Peyer's patch (tissue), 4 donors: ENCODE data around the gene TPM4. TPM values are rescaled to one million over a fixed set of nuclear protein-coding genes. Genes with fewer than 3 reads are reported as not detected.
A peak's percentile ranks its signal among the peaks of the same experiment; 100 is the strongest.
"Not testable (repeated sequence)": the region's sequence is repeated elsewhere in the genome, so short reads cannot be mapped to it uniquely, and the experiment has no call there.

Source experiments
- DNase-seq, 3 donors: peaks; one replicate each; pipeline ENCODE4 v3.0.0-alpha.2; 2017 to 2019
- H3K27ac ChIP-seq, 4 donors: fragments of 200-600 bp; sonication (generic); one replicate each; pipeline ENCODE4 v1.5.1; 2016 to 2019
- H3K27me3 ChIP-seq, 2 donors: fragments of 200-600 bp; sonication (generic); one replicate each; pipeline ENCODE4 v1.5.1; 2019
- H3K36me3 ChIP-seq, 3 donors: fragments of 200-600 bp; sonication (generic); one replicate each; pipeline ENCODE4 v1.5.1; 2016 to 2019
- H3K4me1 ChIP-seq, 4 donors: fragments of 200-600 bp; sonication (generic); one replicate each; pipeline ENCODE4 v1.5.1; 2016 to 2019
- H3K4me3 ChIP-seq, 4 donors: fragments of 200-600 bp; sonication (generic); 1 replicate in 3 of 4; 2 replicates in 1 of 4; pipeline ENCODE4 v1.5.1; 2016 to 2019; ENCODE audit warnings: mild to moderate bottlenecking in 1 of 4
- H3K9me3 ChIP-seq, 4 donors: fragments of 200-600 bp; sonication (generic); one replicate each; pipeline ENCODE4 v1.5.1; 2016 to 2019; ENCODE audit warnings: mild to moderate bottlenecking in 1 of 4
- POLR2A ChIP-seq, 2 donors: fragments of 450-650 bp; IDR thresholded peaks; one replicate each; pipeline ENCODE4 v1.5.1; 2017; ENCODE audit warnings: antibody characterized with exemption in 2 of 2, mild to moderate bottlenecking in 2 of 2, moderate library complexity in 2 of 2
- total RNA-seq, 4 donors: library from RNA; depleted of rRNA; stranded (reverse); fragments of >200 nt; gene quantifications; one replicate each; pipeline ENCODE4 v1.1.0, GENCODE V29; 2016
- TF ChIP-seq, protein P1 (sequence below), 6 experiments: fragments of 450-650 bp in 4 of 6; fragments of 200-600 bp in 2 of 6; sonication (generic) in 1 of 6; IDR thresholded peaks; one replicate each; pipeline ENCODE4 v1.5.1; 2017 to 2019; ENCODE audit warnings: antibody characterized with exemption in 6 of 6, mild to moderate bottlenecking in 3 of 6, moderate library complexity in 1 of 6

TPM4 gene
- total RNA-seq, 4 donors from 2014 or later: 125 to 423 (median 139) TPM

DNA sequence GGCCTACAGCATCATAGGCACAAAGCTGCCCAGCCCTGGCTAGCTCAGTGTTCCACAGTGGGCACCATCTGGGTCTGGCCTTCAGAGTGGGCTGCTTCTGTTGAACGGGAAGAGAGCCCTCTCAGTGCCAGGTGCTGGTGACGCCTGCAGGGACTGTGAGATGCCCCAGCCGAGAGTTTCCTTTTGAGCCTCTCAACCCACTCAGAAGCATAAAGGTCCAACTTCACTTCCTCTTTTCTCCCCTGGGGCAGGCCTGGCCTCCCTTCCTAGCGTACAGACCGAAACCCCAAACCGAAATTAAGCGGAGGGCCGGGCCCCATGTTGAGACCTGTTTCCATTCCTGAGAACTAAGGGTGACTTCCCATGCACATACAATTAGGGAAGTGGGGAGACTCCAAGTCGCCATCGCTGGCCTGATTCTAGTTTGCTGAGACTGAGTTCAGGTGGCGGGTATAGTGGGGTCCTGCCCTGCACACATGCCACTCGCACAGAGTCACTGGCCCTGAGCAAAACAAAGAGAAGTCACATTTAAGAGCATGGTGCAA is 42.3 kb downstream of the TPM4 start:
- peak in 2 of 3 donors; percentile 85 to 89 for DNase-seq

DNA sequence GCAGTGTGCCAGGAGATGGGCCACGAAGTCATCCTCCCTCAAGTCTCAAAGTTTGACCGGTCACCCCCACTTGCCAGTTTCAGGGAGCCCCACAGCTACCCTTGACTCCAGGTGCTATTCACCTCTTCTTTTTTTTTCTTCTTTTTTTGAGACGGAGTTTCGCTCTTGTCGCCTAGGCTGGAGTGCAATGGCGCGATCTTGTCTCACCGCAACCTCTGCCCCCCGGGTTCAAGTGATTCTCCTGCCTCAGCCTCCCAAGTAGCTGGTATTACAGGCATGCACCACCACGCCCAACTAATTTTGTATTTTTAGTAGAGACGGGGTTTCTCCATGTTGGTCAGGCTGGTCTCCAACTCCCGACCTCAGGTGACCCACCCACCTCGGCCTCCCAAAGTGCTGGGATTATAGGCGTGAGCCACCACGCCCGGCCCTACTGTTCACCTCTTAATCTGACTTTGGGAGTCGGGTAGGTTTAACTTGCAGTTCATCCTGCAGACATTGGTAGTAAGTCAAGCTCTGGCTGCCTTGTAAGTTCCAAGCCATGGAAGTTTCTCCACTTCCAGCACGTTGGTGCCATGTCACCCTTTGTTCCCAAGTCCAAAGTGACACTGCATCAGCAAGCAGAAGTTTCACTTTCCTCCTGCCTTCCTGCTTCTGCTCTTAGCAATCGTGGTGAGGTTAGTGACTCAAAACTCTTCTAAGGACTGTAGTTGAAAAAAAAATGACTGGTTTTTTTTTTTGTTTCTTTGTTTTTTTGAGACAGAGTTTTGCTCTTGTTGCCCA is 43.0 kb downstream of the TPM4 start:
- DNase-seq: peak in 2 of 3 donors; percentile 53 to 83
- Histone ChIP-seq H3K27ac (peak overlapping the region; percentile 75 to 86 (median 82)), H3K4me1 (peaks cover 11 to 54% (median 28%) of the 10 kb centered on the region in 4 donors), H3K36me3 (peaks cover 0 to 67% (median 0%) of the 10 kb centered on the region in 3 donors), H3K4me3 (peak overlapping the region in 1 of 4 donors; percentile 2)
- H3K27me3 ChIP-seq, H3K9me3 ChIP-seq: not testable (repeated sequence)
- TF ChIP-seq POLR2A (IDR thresholded peaks at IDR 0.05): peak in 1 of 2 donors; percentile 14

More for the DNA sequence above, 42.3 kb downstream of the TPM4 start:
- peaks cover 0 to 60% (median 0%) of the 10 kb centered on the region in 3 donors for H3K36me3 ChIP-seq
- peak overlapping the region in 1 of 4 donors; percentile 2 for H3K4me3 ChIP-seq
- H3K9me3 ChIP-seq: no peaks in the 10 kb centered on the region
- H3K27me3 ChIP-seq: no peaks in the 10 kb centered on the region
- no peak for TF ChIP-seq POLR2A (IDR thresholded peaks at IDR 0.05)
- TF ChIP-seq, protein P1, sequence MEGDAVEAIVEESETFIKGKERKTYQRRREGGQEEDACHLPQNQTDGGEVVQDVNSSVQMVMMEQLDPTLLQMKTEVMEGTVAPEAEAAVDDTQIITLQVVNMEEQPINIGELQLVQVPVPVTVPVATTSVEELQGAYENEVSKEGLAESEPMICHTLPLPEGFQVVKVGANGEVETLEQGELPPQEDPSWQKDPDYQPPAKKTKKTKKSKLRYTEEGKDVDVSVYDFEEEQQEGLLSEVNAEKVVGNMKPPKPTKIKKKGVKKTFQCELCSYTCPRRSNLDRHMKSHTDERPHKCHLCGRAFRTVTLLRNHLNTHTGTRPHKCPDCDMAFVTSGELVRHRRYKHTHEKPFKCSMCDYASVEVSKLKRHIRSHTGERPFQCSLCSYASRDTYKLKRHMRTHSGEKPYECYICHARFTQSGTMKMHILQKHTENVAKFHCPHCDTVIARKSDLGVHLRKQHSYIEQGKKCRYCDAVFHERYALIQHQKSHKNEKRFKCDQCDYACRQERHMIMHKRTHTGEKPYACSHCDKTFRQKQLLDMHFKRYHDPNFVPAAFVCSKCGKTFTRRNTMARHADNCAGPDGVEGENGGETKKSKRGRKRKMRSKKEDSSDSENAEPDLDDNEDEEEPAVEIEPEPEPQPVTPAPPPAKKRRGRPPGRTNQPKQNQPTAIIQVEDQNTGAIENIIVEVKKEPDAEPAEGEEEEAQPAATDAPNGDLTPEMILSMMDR (IDR thresholded peaks at IDR 0.05): no peak
- H3K4me1 ChIP-seq: peaks cover 11 to 61% (median 28%) of the 10 kb centered on the region in 4 donors
- peak overlapping the region; percentile 75 to 86 (median 82) for H3K27ac ChIP-seq

DNA sequence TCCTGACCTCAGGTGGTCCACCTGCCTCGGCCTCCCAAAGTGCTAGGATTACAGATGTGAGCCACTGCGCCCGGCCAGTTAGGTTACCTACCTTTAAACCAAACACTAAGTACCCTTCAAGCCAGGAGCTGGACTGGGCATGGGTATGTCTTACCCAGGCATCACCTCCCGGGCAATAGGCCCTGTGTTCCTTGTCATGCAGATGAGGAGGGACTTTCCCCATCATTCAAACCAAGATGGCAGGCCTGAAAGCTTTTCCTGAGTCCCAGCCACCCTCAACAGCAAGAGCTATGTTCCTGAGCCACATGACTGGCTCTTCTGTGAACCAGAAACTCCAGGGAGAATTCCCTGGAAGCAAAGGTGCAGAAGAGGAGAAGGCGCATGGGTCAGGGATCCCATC is 44.8 kb downstream of the TPM4 start:
- Histone ChIP-seq H3K27ac (peak overlapping the region in 2 of 4 donors; percentile 19 to 86), H3K27me3 (no peaks in the 10 kb centered on the region), H3K4me1 (peaks cover 8 to 46% (median 21%) of the 10 kb centered on the region in 4 donors), H3K36me3 (peaks cover 0 to 83% (median 0%) of the 10 kb centered on the region in 3 donors), H3K9me3 (no peaks in the 10 kb centered on the region), H3K4me3 (no peak overlapping the region)
- no peak for DNase-seq
- no peak for TF ChIP-seq POLR2A (IDR thresholded peaks at IDR 0.05)
- TF ChIP-seq, protein P1 (IDR thresholded peaks at IDR 0.05): no peak

DNA sequence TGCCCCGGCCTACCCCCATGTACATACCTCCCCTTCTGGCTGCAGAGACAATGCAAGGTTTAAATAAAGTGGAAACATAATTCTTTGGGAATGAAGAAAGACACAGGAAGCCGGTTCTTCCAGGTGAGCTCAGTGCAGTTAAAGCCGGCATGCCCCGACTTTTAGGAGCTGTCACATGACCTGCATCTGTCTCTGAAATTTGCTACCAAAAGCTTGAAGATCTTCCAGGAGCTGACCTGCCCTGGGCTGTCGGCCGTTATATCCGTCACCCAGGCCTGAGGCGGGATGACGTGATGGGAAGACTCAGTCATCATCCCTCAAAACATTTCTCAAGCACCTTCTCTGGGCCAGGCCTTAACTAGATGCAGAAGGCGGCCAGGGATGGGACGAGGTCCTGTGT is 45.7 kb downstream of the TPM4 start:
- Histone ChIP-seq H3K4me3 (no peak overlapping the region), H3K4me1 (peaks cover 8 to 38% (median 21%) of the 10 kb centered on the region in 4 donors), H3K36me3 (peaks cover 0 to 91% (median 0%) of the 10 kb centered on the region in 3 donors), H3K9me3 (no peaks in the 10 kb centered on the region), H3K27me3 (no peaks in the 10 kb centered on the region), H3K27ac (no peak overlapping the region)
- DNase-seq: no peak
- TF ChIP-seq, protein P1 (IDR thresholded peaks at IDR 0.05): no peak
- no peak for TF ChIP-seq POLR2A (IDR thresholded peaks at IDR 0.05)

DNA sequence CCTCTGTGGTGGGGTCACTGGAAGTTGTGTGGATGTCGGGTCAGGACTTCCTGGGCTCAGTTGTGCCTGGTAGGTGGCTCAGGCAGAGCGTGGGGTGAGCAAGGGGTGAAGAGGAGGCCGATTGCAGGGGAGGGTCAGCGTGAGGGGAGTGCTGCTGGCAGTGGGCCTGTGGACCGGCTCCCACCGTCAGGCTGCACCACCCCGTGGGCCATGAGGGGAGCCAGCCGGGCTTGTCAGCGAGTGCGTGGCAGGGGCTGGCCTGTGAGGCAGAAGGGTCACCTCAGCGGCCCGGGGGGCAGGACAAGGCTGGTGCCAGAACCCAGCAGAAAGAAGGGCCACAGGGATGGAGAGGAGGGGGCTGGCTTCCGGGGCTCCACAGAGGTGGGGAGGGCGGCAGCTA is 48.7 kb downstream of the TPM4 start:
- H3K27ac ChIP-seq: peak overlapping the region in 2 of 4 donors; percentile 67 to 90
- TF ChIP-seq POLR2A (IDR thresholded peaks at IDR 0.05): no peak
- TF ChIP-seq, protein P1 (IDR thresholded peaks at IDR 0.05): no peak
- no peak overlapping the region for H3K4me3 ChIP-seq
- no peaks in the 10 kb centered on the region for H3K27me3 ChIP-seq
- peaks cover under 1 to 16% (median 4%) of the 10 kb centered on the region in 4 donors for H3K4me1 ChIP-seq
- H3K36me3 ChIP-seq: peaks cover 0 to 100% (median 0%) of the 10 kb centered on the region in 3 donors
- no peak for DNase-seq
- no peaks in the 10 kb centered on the region for H3K9me3 ChIP-seq
